SK-N-MC (cell line): Measurements from ENCODE around the gene ATP6V1G2.

Experiments
- EZH2 ChIP-seq: fragments of 200-600 bp; sonication (generic); IDR thresholded peaks from one replicate; pipeline ENCODE4 v1.6.1; 2017; ENCODE audit warnings: antibody characterized with exemption
- FOXP2 ChIP-seq: optimal IDR thresholded peaks from 2 replicates; pipeline ENCODE3; 2011; ENCODE audit warnings: mild to moderate bottlenecking, moderate library complexity; ENCODE audit not compliant: insufficient read depth; ENCODE audit errors: extremely low read length, control extremely low read depth
- POLR2AphosphoS5 ChIP-seq: IDR thresholded peaks from 2 replicates; pipeline ENCODE4 v1.6.1; 2012; ENCODE audit warnings: mild to moderate bottlenecking, low read depth, low read length, borderline replicate concordance

- no peak for TF ChIP-seq EZH2
- no peak for TF ChIP-seq POLR2AphosphoS5
- no peak for TF ChIP-seq FOXP2
Observed at GRCh38 chr6:31559958-31560696, 13.7 kb upstream of the ATP6V1G2 start.
